ENCODE data around the gene CDCA3. TPM values are rescaled to one million over a fixed set of nuclear protein-coding genes. Genes with fewer than 3 reads are reported as not detected.

Gene CDCA3
- total RNA-seq, 4 donors from 2014 or later = 0.73 to 1.3 (median 0.90) TPM

- intact Hi-C loops (cut with DNase I) = no loop called here
- TF ChIP-seq POLR2A (IDR thresholded peaks at IDR 0.05) (no peak), CTCF (IDR thresholded peaks at IDR 0.05) (no peak)
- H3K9me3 ChIP-seq = no peaks in the 10 kb centered on the region
Observed at GRCh38 chr12:6845395-6845794, 5.7 kb downstream of the CDCA3 start.

GRCh38 chr12:6843118-6843902, 7.8 kb downstream of the CDCA3 start:
- Histone ChIP-seq H3K4me1 (no peaks in the 10 kb centered on the region), H3K27me3 (no peaks in the 10 kb centered on the region), H3K27ac (no peak overlapping the region), H3K36me3 (no peaks in the 10 kb centered on the region), H3K4me3 (replicated peaks in 1 of 3) (no peak overlapping the region), H3K9me3 (no peaks in the 10 kb centered on the region)
- no peak for TF ChIP-seq CTCF (IDR thresholded peaks at IDR 0.05)
- no peak for TF ChIP-seq POLR2A (IDR thresholded peaks at IDR 0.05)
- 79 to 91% methylated on average over 11 to 13 of the region's 16 CpGs for WGBS, 2 donors
- intact Hi-C loops (cut with DNase I) = no loop called here
- no peak for DNase-seq

More at GRCh38 chr12:6845395-6845794, 5.7 kb downstream of the CDCA3 start:
- H3K36me3 ChIP-seq = no peaks in the 10 kb centered on the region
- no peaks in the 10 kb centered on the region for H3K27me3 ChIP-seq
- no peaks in the 10 kb centered on the region for H3K4me1 ChIP-seq
- H3K4me3 ChIP-seq (replicated peaks in 1 of 3) = no peak overlapping the region
- no peak for DNase-seq
- 89 to 95% methylated on average over 15 to 17 of the region's 17 CpGs for WGBS, 2 donors
- H3K27ac ChIP-seq = no peak overlapping the region

- no peak overlapping the region for H3K4me3 ChIP-seq (replicated peaks in 1 of 3)
- intact Hi-C loops (cut with DNase I) = no loop called here
- H3K27ac ChIP-seq = no peak overlapping the region
- H3K9me3 ChIP-seq = no peaks in the 10 kb centered on the region
- WGBS, 2 donors = 90 to 95% methylated on average over 4 of the region's 4 CpGs
- H3K36me3 ChIP-seq = peaks cover 5 to 10% of the 10 kb centered on the region in 2 donors
- DNase-seq = no peak
- TF ChIP-seq POLR2A (IDR thresholded peaks at IDR 0.05) (no peak), CTCF (IDR thresholded peaks at IDR 0.05) (no peak)
- H3K4me1 ChIP-seq = no peaks in the 10 kb centered on the region
- no peaks in the 10 kb centered on the region for H3K27me3 ChIP-seq
Observed at GRCh38 chr12:6842075-6842474, 9.0 kb downstream of the CDCA3 start.

- TF ChIP-seq CTCF (IDR thresholded peaks at IDR 0.05) = no peak
- no peak for TF ChIP-seq POLR2A (IDR thresholded peaks at IDR 0.05)
- WGBS, 2 donors = 70 to 71% methylated on average over 14 to 22 of the region's 24 CpGs
- Histone ChIP-seq H3K9me3 (no peaks in the 10 kb centered on the region), H3K4me1 (peaks cover 0 to under 1% of the 10 kb centered on the region in 2 donors), H3K27me3 (no peaks in the 10 kb centered on the region), H3K27ac (no peak within 1 kb of the TSS), H3K36me3 (peaks cover 5 to 10% of the 10 kb centered on the region in 2 donors), H3K4me3 (replicated peaks in 1 of 3) (no peak within 1 kb of the TSS)
- intact Hi-C loops (cut with DNase I) = no loop called here
- no peak for DNase-seq
Observed at GRCh38 chr12:6840761-6841515, 10.1 kb downstream of the CDCA3 start, which contains the start of gene GNB3. Gene GNB3 (plus strand): TSS chr12:6840925. CDS start chr12:6841288, 363 bp downstream.

- no peak overlapping the region for H3K4me3 ChIP-seq (replicated peaks in 1 of 3)
- no peak for TF ChIP-seq POLR2A (IDR thresholded peaks at IDR 0.05)
- TF ChIP-seq CTCF (IDR thresholded peaks at IDR 0.05) = no peak
- peaks cover 5 to 10% of the 10 kb centered on the region in 2 donors for H3K36me3 ChIP-seq
- H3K9me3 ChIP-seq = no peaks in the 10 kb centered on the region
- H3K4me1 ChIP-seq = peaks cover 0 to 5% of the 10 kb centered on the region in 2 donors
- H3K27me3 ChIP-seq = no peaks in the 10 kb centered on the region
- intact Hi-C loops (cut with DNase I) = no loop called here
- DNase-seq = no peak
- no peak overlapping the region for H3K27ac ChIP-seq
- WGBS, 2 donors = 64 to 86% methylated on average over 1 of the region's 1 CpG
Observed at GRCh38 chr12:6840330-6840729, 10.8 kb downstream of the CDCA3 start.

All from thyroid gland (tissue), 4 donors.